GM12873 (cell line): ENCODE results near the gene TRDN.
A peak's percentile ranks its signal among the peaks of the same experiment; 100 is the strongest.

Source experiments
- TF ChIP-seq, protein P1 (sequence below): IDR thresholded peaks from 2 replicates; pipeline ENCODE4 v1.5.1; 2012; ENCODE audit warnings: low read depth, mild to moderate bottlenecking, moderate library complexity, low read length, control low read depth; ENCODE audit not compliant: insufficient read depth; ENCODE audit errors: missing control alignments

Gene TRDN

DNA sequence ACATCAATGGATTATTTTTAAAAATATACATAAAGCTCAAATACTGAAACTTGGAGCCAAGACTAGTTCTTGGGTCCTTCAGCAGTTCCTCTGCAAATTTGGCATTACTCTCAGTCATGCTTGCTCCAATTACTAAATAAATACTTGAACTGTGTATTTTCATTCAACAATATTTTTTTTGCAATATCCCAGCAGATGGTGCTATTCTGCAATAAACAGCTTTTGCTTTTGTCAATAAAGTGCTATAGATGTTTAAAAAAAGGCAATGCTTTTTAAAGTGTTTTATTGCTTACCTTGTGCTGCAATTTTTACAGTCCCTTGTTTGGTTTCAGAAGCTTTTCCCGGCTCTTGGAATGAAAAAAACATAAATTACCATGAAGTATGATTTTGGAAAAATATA is 243.4 kb downstream of the TRDN start:
- TF ChIP-seq, protein P1, sequence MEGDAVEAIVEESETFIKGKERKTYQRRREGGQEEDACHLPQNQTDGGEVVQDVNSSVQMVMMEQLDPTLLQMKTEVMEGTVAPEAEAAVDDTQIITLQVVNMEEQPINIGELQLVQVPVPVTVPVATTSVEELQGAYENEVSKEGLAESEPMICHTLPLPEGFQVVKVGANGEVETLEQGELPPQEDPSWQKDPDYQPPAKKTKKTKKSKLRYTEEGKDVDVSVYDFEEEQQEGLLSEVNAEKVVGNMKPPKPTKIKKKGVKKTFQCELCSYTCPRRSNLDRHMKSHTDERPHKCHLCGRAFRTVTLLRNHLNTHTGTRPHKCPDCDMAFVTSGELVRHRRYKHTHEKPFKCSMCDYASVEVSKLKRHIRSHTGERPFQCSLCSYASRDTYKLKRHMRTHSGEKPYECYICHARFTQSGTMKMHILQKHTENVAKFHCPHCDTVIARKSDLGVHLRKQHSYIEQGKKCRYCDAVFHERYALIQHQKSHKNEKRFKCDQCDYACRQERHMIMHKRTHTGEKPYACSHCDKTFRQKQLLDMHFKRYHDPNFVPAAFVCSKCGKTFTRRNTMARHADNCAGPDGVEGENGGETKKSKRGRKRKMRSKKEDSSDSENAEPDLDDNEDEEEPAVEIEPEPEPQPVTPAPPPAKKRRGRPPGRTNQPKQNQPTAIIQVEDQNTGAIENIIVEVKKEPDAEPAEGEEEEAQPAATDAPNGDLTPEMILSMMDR = peak; percentile 7

DNA sequence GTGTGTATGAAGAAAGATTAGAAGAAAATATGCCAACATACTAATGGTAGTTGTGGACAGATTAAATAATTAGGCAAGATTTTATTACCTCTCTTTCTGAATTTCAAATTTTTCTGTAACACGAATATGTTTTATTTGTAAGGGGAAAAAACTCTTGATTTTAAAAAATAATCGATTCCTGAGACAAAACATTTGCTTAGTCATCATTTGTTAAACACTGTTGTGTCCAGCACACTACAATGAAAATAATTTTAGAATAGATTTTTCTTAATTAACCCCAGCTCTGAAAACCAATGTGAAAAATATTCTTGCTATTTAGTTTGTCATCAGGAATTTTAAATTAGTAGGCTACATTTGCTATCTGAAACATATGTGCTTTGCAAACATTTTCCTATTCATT is 253.0 kb downstream of the TRDN start:
- TF ChIP-seq, protein P1 = no peak

DNA sequence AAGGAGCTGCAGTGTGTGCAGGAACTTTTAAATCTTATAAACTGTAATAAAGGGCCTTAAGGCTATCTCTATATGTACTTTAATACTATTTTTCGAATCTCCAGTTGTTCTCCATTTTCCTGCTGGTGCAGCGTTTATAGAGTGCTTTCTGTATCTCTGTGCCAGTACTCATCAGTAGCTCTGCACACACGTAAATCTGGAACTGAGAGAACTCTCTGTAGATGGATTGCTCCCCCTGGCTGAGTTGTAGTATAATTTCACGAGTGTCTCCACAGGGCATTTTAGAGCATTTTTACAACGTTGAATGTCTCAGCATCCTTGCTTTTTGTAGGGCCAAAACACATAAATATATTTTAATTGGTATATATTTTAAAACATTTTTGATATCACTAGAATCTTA is 256.5 kb downstream of the TRDN start:
- TF ChIP-seq, protein P1 = no peak

DNA sequence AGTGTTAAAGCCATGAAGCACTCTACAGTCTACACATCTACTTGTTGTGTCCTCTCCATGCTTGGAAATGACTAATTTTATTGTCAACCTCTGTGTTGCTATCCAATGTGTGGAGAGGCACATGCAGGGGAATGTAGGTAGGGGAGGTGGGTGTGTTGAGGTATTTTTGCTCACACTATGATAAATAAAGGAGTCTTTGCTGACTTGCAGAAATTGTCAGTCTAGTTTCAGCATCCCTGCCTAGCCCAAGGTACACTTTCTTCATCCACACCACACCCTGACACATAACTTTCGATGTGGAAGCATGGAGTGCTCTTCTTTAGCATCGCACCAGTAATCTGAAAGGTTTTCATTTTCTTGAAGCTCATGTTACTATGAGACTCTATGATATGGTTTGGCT is 264.0 kb downstream of the TRDN start:
- TF ChIP-seq, protein P1 = no peak

DNA sequence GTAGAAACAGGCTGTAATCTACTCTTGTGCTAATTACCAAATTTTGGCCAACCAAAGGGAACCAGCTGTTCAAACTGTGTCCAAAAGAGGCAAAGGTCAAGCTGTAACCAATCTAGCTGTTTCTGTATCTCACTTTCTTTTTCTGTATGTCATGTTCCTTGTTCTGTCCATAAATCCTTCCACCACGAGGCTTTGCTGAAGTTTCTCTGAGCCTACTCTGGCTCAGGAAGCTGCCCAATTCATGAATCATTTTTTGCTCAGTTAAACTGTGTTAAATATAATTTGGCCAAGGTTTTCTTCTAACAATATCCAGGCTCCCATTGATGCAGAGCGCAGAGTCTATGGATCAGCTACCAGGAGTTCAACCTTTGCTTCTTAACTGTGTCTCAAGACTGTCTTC is 272.8 kb downstream of the TRDN start:
- TF ChIP-seq, protein P1 = no peak

DNA sequence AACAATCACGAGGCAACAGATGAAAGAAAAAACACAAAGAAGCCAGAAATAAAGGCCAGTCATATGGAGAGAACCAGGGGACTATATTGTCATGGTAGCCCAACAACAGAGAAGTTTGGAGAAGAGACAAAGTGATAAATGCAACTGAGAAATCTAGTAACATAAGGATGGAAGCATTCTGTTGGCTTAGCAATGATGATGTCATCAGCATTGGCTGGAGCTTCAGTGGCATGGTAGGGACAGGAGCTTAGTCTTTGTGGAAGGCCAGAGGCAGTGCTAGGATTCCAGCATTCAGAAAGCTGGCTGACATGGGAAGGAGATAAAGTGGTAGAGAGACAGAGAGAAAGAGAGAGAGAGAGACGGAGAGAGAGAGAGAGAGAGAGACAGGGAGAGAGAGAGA is 276.4 kb downstream of the TRDN start:
- TF ChIP-seq, protein P1 = no peak

DNA sequence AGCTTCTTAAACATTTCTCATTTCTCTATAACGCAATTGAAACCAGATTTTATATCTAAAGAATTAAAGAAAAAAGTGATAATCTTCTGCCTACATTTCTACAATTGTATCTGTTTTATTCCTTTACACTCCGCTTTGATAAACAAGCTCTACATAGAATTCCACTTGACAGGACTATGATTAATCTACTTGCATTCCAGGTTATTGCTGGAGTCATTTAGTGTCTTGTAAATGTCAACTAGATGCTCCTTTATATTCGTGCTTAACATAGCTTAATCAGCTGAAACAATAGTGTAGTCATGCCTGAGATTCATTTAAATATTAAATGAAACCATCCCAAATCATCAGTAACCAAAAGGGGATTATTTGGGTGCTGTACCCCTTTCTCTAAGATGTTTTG is 284.0 kb downstream of the TRDN start:
- TF ChIP-seq, protein P1 = no peak
